Measurements from ENCODE around the gene BACH1. TPM values are rescaled to one million over a fixed set of nuclear protein-coding genes. Genes with fewer than 3 reads are reported as not detected.

The BACH1 gene
- total and polyA plus RNA-seq, 2 donors (not counting 1 experiment from before 2014, with no cell fraction given) = 10.1 to 221 TPM

- Mint-ChIP-seq H3K4me1 (peaks cover 82% of the 10 kb centered on the region), H3K9me3 (ENCODE audit: insufficient read depth) (no peaks in the 10 kb centered on the region), H3K4me3 (peak overlapping the region; percentile 65), H3K27ac (peak overlapping the region; percentile 29), H3K27me3 (no peaks in the 10 kb centered on the region)
- Histone ChIP-seq H3K9me3 (ENCODE audit: control extremely low read depth in 1 of 3, control insufficient read depth in 2 of 3, insufficient read depth in 1 of 3, low read length in 2 of 3) (no peaks in the 10 kb centered on the region), H2AFZ (ENCODE audit: insufficient read depth, low read depth, low read length, poor library complexity, severe bottlenecking) (no peak overlapping the region), H3K36me3 (replicated peaks in 1 of 2; ENCODE audit: control extremely low read depth in 1 of 2, control insufficient read depth in 1 of 2, extremely low read depth in 1 of 2, insufficient read depth in 2 of 2, low read length in 1 of 2) (peaks cover 2% of the 10 kb centered on the region in 2 experiments), H3K27me3 (replicated peaks in 1 of 4; ENCODE audit: control extremely low read depth in 1 of 4, control insufficient read depth in 3 of 4, insufficient read depth in 4 of 4, low read length in 3 of 4) (no peaks in the 10 kb centered on the region), H3K4me3 (ENCODE audit: control extremely low read depth in 1 of 5, extremely low read depth in 1 of 5, insufficient read depth in 1 of 5, low read depth in 2 of 5, low read length in 4 of 5) (no peak overlapping the region), H3K9ac (ENCODE audit: low read length) (no peak overlapping the region), H3K79me2 (ENCODE audit: control insufficient read depth, insufficient read depth, low read length) (peaks cover 99% of the 10 kb centered on the region), H4K20me1 (ENCODE audit: control insufficient read depth, insufficient read depth, low read length, poor library complexity, severe bottlenecking) (peaks cover 24% of the 10 kb centered on the region), H3K4me2 (replicated peaks; ENCODE audit: low read depth, low read length, poor library complexity, severe bottlenecking) (peak overlapping the region; percentile 56), H3K4me1 (ENCODE audit: control insufficient read depth in 2 of 2, insufficient read depth in 2 of 2, low read length in 2 of 2) (peaks cover 62 to 68% of the 10 kb centered on the region in 2 donors), H3K27ac (ENCODE audit: low read length in 2 of 2) (peak overlapping the region; percentile 14 to 44)
- ChIA-PET POLR2A (interaction anchor here (1.0 kb wide), 1 partner anchor 107 kb away, joined by 3 read pairs; no protein-coding TSS in a partner anchor), CTCF (interaction anchor here (0.5 to 1.5 kb wide), 3 partner anchors 64 to 232 kb away, joined by 3 to 6 read pairs (median 4); no protein-coding TSS in a partner anchor)
- intact Hi-C loops (cut with micrococcal nuclease) = loop anchor here (1.0 to 10.0 kb wide), 3 partner anchors 7 to 422 kb away; partner anchors contain the start of gene LTN1
- no peak for DNase-seq
- WGBS (ENCODE audit: insufficient coverage) = no CpG with 5 or more reads among the region's 3 CpGs
- no peak for ATAC-seq (ENCODE audit: low read depth)
- TF ChIP-seq, protein P1, sequence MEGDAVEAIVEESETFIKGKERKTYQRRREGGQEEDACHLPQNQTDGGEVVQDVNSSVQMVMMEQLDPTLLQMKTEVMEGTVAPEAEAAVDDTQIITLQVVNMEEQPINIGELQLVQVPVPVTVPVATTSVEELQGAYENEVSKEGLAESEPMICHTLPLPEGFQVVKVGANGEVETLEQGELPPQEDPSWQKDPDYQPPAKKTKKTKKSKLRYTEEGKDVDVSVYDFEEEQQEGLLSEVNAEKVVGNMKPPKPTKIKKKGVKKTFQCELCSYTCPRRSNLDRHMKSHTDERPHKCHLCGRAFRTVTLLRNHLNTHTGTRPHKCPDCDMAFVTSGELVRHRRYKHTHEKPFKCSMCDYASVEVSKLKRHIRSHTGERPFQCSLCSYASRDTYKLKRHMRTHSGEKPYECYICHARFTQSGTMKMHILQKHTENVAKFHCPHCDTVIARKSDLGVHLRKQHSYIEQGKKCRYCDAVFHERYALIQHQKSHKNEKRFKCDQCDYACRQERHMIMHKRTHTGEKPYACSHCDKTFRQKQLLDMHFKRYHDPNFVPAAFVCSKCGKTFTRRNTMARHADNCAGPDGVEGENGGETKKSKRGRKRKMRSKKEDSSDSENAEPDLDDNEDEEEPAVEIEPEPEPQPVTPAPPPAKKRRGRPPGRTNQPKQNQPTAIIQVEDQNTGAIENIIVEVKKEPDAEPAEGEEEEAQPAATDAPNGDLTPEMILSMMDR (IDR thresholded peaks at IDR 0.05) = no peak
- TF ChIP-seq EZH2 (IDR thresholded peaks at IDR 0.05; ENCODE audit: borderline replicate concordance, insufficient read depth, low read depth, low read length, poor library complexity, severe bottlenecking) = no peak
Measured at GRCh38 chr21:29306920-29307319, 8.2 kb downstream of the BACH1 start.

- DNase-seq (peak; percentile 36), ATAC-seq (ENCODE audit: low read depth) (no peak)
- Mint-ChIP-seq H3K4me3 (peak overlapping the region; percentile 42), H3K4me1 (peaks cover 79% of the 10 kb centered on the region), H3K9me3 (ENCODE audit: insufficient read depth) (no peaks in the 10 kb centered on the region), H3K27ac (peak overlapping the region; percentile 37), H3K27me3 (no peaks in the 10 kb centered on the region)
- Histone ChIP-seq H3K9ac (ENCODE audit: low read length) (no peak overlapping the region), H2AFZ (ENCODE audit: insufficient read depth, low read depth, low read length, poor library complexity, severe bottlenecking) (no peak overlapping the region), H3K4me3 (ENCODE audit: control extremely low read depth in 1 of 5, extremely low read depth in 1 of 5, insufficient read depth in 1 of 5, low read depth in 2 of 5, low read length in 4 of 5) (peak overlapping the region in 1 of 5 experiments; percentile 12), H3K4me2 (replicated peaks; ENCODE audit: low read depth, low read length, poor library complexity, severe bottlenecking) (peak overlapping the region; percentile 56), H3K27ac (ENCODE audit: low read length in 2 of 2) (peak overlapping the region; percentile 40 to 43), H3K36me3 (replicated peaks in 1 of 2; ENCODE audit: control extremely low read depth in 1 of 2, control insufficient read depth in 1 of 2, extremely low read depth in 1 of 2, insufficient read depth in 2 of 2, low read length in 1 of 2) (peaks cover 2% of the 10 kb centered on the region in 2 experiments), H3K79me2 (ENCODE audit: control insufficient read depth, insufficient read depth, low read length) (peaks cover 99% of the 10 kb centered on the region), H3K27me3 (replicated peaks in 1 of 4; ENCODE audit: control extremely low read depth in 1 of 4, control insufficient read depth in 3 of 4, insufficient read depth in 4 of 4, low read length in 3 of 4) (no peaks in the 10 kb centered on the region), H4K20me1 (ENCODE audit: control insufficient read depth, insufficient read depth, low read length, poor library complexity, severe bottlenecking) (peaks cover 33% of the 10 kb centered on the region), H3K9me3 (ENCODE audit: control extremely low read depth in 1 of 3, control insufficient read depth in 2 of 3, insufficient read depth in 1 of 3, low read length in 2 of 3) (no peaks in the 10 kb centered on the region), H3K4me1 (ENCODE audit: control insufficient read depth in 2 of 2, insufficient read depth in 2 of 2, low read length in 2 of 2) (peaks cover 53 to 58% of the 10 kb centered on the region in 2 donors)
- TF ChIP-seq EZH2 (IDR thresholded peaks at IDR 0.05; ENCODE audit: borderline replicate concordance, insufficient read depth, low read depth, low read length, poor library complexity, severe bottlenecking) = no peak
- TF ChIP-seq, protein P1 (IDR thresholded peaks at IDR 0.05) = no peak
- ChIA-PET CTCF (interaction anchor here (1.0 to 3.6 kb wide), 3 partner anchors 8 to 69 kb away, joined by 3 to 12 read pairs (median 4); no protein-coding TSS in a partner anchor), POLR2A (interaction anchor here (1.0 kb wide), 1 partner anchor 108 kb away, joined by 3 read pairs; no protein-coding TSS in a partner anchor)
- WGBS (ENCODE audit: insufficient coverage) = no CpG with 5 or more reads among the region's 3 CpGs
- intact Hi-C loops (cut with micrococcal nuclease) = loop anchor here (1.0 to 10.0 kb wide), 3 partner anchors 8 to 423 kb away; partner anchors contain the start of gene LTN1
Measured at GRCh38 chr21:29307718-29308455, 9.2 kb downstream of the BACH1 start.

All from B cell (primary cell).